Fibroblast of lung (primary cell): ENCODE measurements around the gene LDLRAD3. TPM values are rescaled to one million over a fixed set of nuclear protein-coding genes. Genes with fewer than 3 reads are reported as not detected.

Experiments
- DNase-seq, 2 donors: peaks; one replicate each; pipeline versions ENCODE4 v3.0.0 to v3.0.0-alpha.2; 2010; ENCODE audit warnings: low read depth in 2 of 2
- H2AFZ ChIP-seq: 2 replicates; pipeline ENCODE4 v1.5.1; 2012; ENCODE audit warnings: low read length, control low read depth, inconsistent platforms
- H3K27ac ChIP-seq: 2 replicates; pipeline ENCODE4 v1.5.1; 2011; ENCODE audit warnings: low read length, control low read depth; ENCODE audit not compliant: insufficient read depth
- H3K27me3 ChIP-seq: 2 replicates; pipeline ENCODE4 v1.5.1; 2011; ENCODE audit warnings: mild to moderate bottlenecking, low read length; ENCODE audit not compliant: control insufficient read depth, insufficient read depth
- H3K36me3 ChIP-seq: 2 replicates; pipeline ENCODE4 v1.5.1; 2011; ENCODE audit warnings: low read length; ENCODE audit not compliant: control insufficient read depth, insufficient read depth
- H3K4me1 ChIP-seq: 2 replicates; pipeline ENCODE4 v1.5.1; 2011; ENCODE audit warnings: low read length; ENCODE audit not compliant: control insufficient read depth, insufficient read depth; ENCODE audit errors: extremely low read depth
- H3K4me2 ChIP-seq: 2 replicates; pipeline ENCODE4 v1.5.1; 2011; ENCODE audit warnings: low read length, control low read depth; ENCODE audit not compliant: insufficient read depth; ENCODE audit errors: extremely low read depth
- H3K4me3 ChIP-seq, 4 experiments: fragments of 200-600 bp in 1 of 4; sonication (generic) in 1 of 4; replicated peaks in 1 of 4; 2 replicates each; pipeline ENCODE4 v1.5.1; 2011 to 2016; ENCODE audit warnings: low read length in 4 of 4, low read depth in 3 of 4, mild to moderate bottlenecking in 3 of 4, control low read depth in 2 of 4, inconsistent platforms in 1 of 4, mixed read lengths in 1 of 4; ENCODE audit not compliant: insufficient read depth in 1 of 4; ENCODE audit errors: control extremely low read depth in 1 of 4
- H3K79me2 ChIP-seq: 2 replicates; pipeline ENCODE4 v1.5.1; 2012; ENCODE audit warnings: mild to moderate bottlenecking, low read length, inconsistent platforms; ENCODE audit not compliant: control insufficient read depth, insufficient read depth
- H3K9ac ChIP-seq: 2 replicates; pipeline ENCODE4 v1.5.1; 2011; ENCODE audit warnings: mild to moderate bottlenecking, low read length, control low read depth; ENCODE audit not compliant: insufficient read depth
- H3K9me3 ChIP-seq: 2 replicates; pipeline ENCODE4 v1.5.1; 2012; ENCODE audit warnings: low read depth, low read length; ENCODE audit not compliant: control insufficient read depth, insufficient read depth
- H4K20me1 ChIP-seq: 2 replicates; pipeline ENCODE4 v1.5.1; 2011; ENCODE audit warnings: low read length; ENCODE audit not compliant: control insufficient read depth, insufficient read depth; ENCODE audit errors: extremely low read depth
- CTCF ChIP-seq, 2 donors: IDR thresholded peaks in 1 of 2; conservative IDR thresholded peaks in 1 of 2; 1 replicate in 1 of 2; 2 replicates in 1 of 2; pipeline ENCODE4 v1.5.1; 2011 to 2012; ENCODE audit warnings: low read length in 2 of 2, control low read depth in 1 of 2, inconsistent platforms in 1 of 2, low read depth in 1 of 2, mild to moderate bottlenecking in 1 of 2
- EZH2 ChIP-seq: IDR thresholded peaks from 2 replicates; pipeline ENCODE4 v1.5.1; 2012; ENCODE audit warnings: low read length, control low read depth, mild to moderate bottlenecking; ENCODE audit errors: missing control alignments
- polyA plus RNA-seq, 2 donors: library from polyadenylated mRNA; depleted of rRNA in 1 of 2; stranded (reverse) in 1 of 2; unstranded in 1 of 2; fragments of >200 nt; gene quantifications; 2 replicates each; pipeline ENCODE4 v1.2.1, GENCODE V29; 2011 to 2012; ENCODE audit warnings: missing spikeins in 1 of 2
- total RNA-seq: library from RNA; depleted of rRNA; stranded (reverse); fragments of >200 nt; gene quantifications from 2 replicates; pipeline ENCODE4 v1.2.1, GENCODE V29; 2014

LDLRAD3 gene
- total and polyA plus RNA-seq, 2 donors (not counting 1 experiment from before 2014, with no cell fraction given) = 3.8 to 7.8 TPM

- Histone ChIP-seq H4K20me1 (no peaks in the 10 kb centered on the region), H3K4me3 (no peak overlapping the region), H3K36me3 (no peaks in the 10 kb centered on the region), H3K4me1 (peaks cover 11% of the 10 kb centered on the region), H3K4me2 (no peak overlapping the region), H3K27ac (no peak overlapping the region), H3K9me3 (no peaks in the 10 kb centered on the region), H3K27me3 (no peaks in the 10 kb centered on the region), H2AFZ (no peak overlapping the region), H3K9ac (no peak overlapping the region), H3K79me2 (no peaks in the 10 kb centered on the region)
- no peak for DNase-seq
- TF ChIP-seq EZH2 (no peak), CTCF (conservative IDR thresholded peaks at IDR 0.05 in 1 of 2, IDR thresholded peaks at IDR 0.05 in 1 of 2; ENCODE audit: low read depth in 1 of 2, low read length in 2 of 2) (no peak)
Observed at GRCh38 chr11:36007127-36007655, 63.3 kb downstream of the LDLRAD3 start.

- no peak overlapping the region for H3K27ac ChIP-seq
- no peaks in the 10 kb centered on the region for H4K20me1 ChIP-seq
- no peak overlapping the region for H3K4me3 ChIP-seq
- H3K4me1 ChIP-seq = peaks cover 11% of the 10 kb centered on the region
- no peaks in the 10 kb centered on the region for H3K36me3 ChIP-seq
- H3K79me2 ChIP-seq = no peaks in the 10 kb centered on the region
- no peak overlapping the region for H2AFZ ChIP-seq
- H3K9ac ChIP-seq = no peak overlapping the region
- no peaks in the 10 kb centered on the region for H3K9me3 ChIP-seq
- no peak overlapping the region for H3K4me2 ChIP-seq
- DNase-seq = peak; percentile 44 to 46
- no peak for TF ChIP-seq EZH2
- TF ChIP-seq CTCF (conservative IDR thresholded peaks at IDR 0.05 in 1 of 2, IDR thresholded peaks at IDR 0.05 in 1 of 2; ENCODE audit: low read depth in 1 of 2, low read length in 2 of 2) = no peak
- H3K27me3 ChIP-seq = no peaks in the 10 kb centered on the region
Observed at GRCh38 chr11:36008584-36008983, 64.7 kb downstream of the LDLRAD3 start.

- Histone ChIP-seq H3K79me2 (no peaks in the 10 kb centered on the region), H3K9ac (no peak overlapping the region), H2AFZ (no peak overlapping the region), H3K27ac (peak overlapping the region; percentile 26), H3K9me3 (no peaks in the 10 kb centered on the region), H4K20me1 (no peaks in the 10 kb centered on the region), H3K27me3 (no peaks in the 10 kb centered on the region), H3K4me1 (peaks cover 11% of the 10 kb centered on the region), H3K4me3 (peak overlapping the region in 1 of 4 experiments; percentile 43), H3K36me3 (no peaks in the 10 kb centered on the region), H3K4me2 (peak overlapping the region; percentile 68)
- no peak for TF ChIP-seq EZH2
- TF ChIP-seq CTCF (conservative IDR thresholded peaks at IDR 0.05 in 1 of 2, IDR thresholded peaks at IDR 0.05 in 1 of 2; ENCODE audit: low read depth in 1 of 2, low read length in 2 of 2) = no peak
- peak; percentile 67 to 84 for DNase-seq
Observed at GRCh38 chr11:36009473-36009872, 65.6 kb downstream of the LDLRAD3 start.
